HEK293T (cell line): ENCODE measurements around the gene ZBTB34.

Source experiments
- CTCF ChIA-PET: fragments of 350-600 bp; formaldehyde crosslinking; extraction: SDS; loops from one replicate; lab custom pipeline; 2021; ENCODE audit warnings: antibody characterized with exemption, inconsistent platforms; lab: Yijun Ruan, JAX
- POLR2A ChIA-PET: fragments of 350-600 bp; formaldehyde crosslinking; extraction: SDS; loops from one replicate; lab custom pipeline; 2020; ENCODE audit warnings: antibody characterized with exemption, inconsistent platforms; lab: Yijun Ruan, JAX
- DNase-seq: peaks from one replicate; pipeline ENCODE4 v3.0.0; 2012; ENCODE audit warnings: mixed read lengths; ENCODE audit errors: extremely low spot score
- ARNT ChIP-seq: fragments of 450-650 bp; IDR thresholded peaks from 2 replicates; pipeline ENCODE4 v1.6.1; 2017; ENCODE audit warnings: mild to moderate bottlenecking
- BHLHE40 ChIP-seq: fragments of 450-650 bp; IDR thresholded peaks from 2 replicates; pipeline ENCODE4 v1.6.1; 2016; ENCODE audit warnings: mild to moderate bottlenecking, moderate library complexity, borderline replicate concordance
- CTBP1 ChIP-seq: fragments of 450-650 bp; IDR thresholded peaks from 2 replicates; pipeline ENCODE4 v1.6.1; 2016; ENCODE audit warnings: borderline replicate concordance
- ELF4 ChIP-seq: fragments of 450-650 bp; IDR thresholded peaks from 2 replicates; pipeline ENCODE4 v1.6.1; 2017; ENCODE audit warnings: antibody characterized with exemption
- FOXA1 ChIP-seq: fragments of 450-650 bp; IDR thresholded peaks from 2 replicates; pipeline ENCODE4 v1.6.1; 2016; ENCODE audit warnings: mild to moderate bottlenecking
- FOXK2 ChIP-seq: fragments of 450-650 bp; IDR thresholded peaks from 2 replicates; pipeline ENCODE4 v1.6.1; 2016; ENCODE audit warnings: mild to moderate bottlenecking
- FOXM1 ChIP-seq: fragments of 450-650 bp; IDR thresholded peaks from 2 replicates; pipeline ENCODE4 v1.6.1; 2017; ENCODE audit warnings: mild to moderate bottlenecking, borderline replicate concordance
- HDGF ChIP-seq: fragments of 450-650 bp; IDR thresholded peaks from 2 replicates; pipeline ENCODE4 v1.6.1; 2017; ENCODE audit warnings: antibody characterized with exemption, borderline replicate concordance
- L3MBTL2 ChIP-seq: fragments of 450-650 bp; conservative IDR thresholded peaks from 2 replicates; pipeline ENCODE4 v1.6.1; 2016; ENCODE audit warnings: mild to moderate bottlenecking
- LEF1 ChIP-seq: fragments of 450-650 bp; IDR thresholded peaks from 2 replicates; pipeline ENCODE4 v1.6.1; 2017; ENCODE audit warnings: mild to moderate bottlenecking, borderline replicate concordance
- NFRKB ChIP-seq: fragments of 450-650 bp; IDR thresholded peaks from 2 replicates; pipeline ENCODE4 v1.6.1; 2016; ENCODE audit warnings: mild to moderate bottlenecking, moderate library complexity
- SP1 ChIP-seq: fragments of 450-650 bp; IDR thresholded peaks from 2 replicates; pipeline ENCODE4 v1.6.1; 2017
- SUZ12 ChIP-seq: fragments of 450-650 bp; IDR thresholded peaks from 2 replicates; pipeline ENCODE4 v1.6.1; 2016; ENCODE audit warnings: mild to moderate bottlenecking
- TARDBP ChIP-seq: fragments of 450-650 bp; IDR thresholded peaks from 2 replicates; pipeline ENCODE4 v1.6.1; 2016
- ZNF384 ChIP-seq: fragments of 450-650 bp; IDR thresholded peaks from 2 replicates; pipeline ENCODE4 v1.6.1; 2016
- TF ChIP-seq, protein P1 (sequence below): fragments of 450-650 bp; IDR thresholded peaks from 2 replicates; pipeline ENCODE4 v1.6.1; 2016

Gene ZBTB34

DNA sequence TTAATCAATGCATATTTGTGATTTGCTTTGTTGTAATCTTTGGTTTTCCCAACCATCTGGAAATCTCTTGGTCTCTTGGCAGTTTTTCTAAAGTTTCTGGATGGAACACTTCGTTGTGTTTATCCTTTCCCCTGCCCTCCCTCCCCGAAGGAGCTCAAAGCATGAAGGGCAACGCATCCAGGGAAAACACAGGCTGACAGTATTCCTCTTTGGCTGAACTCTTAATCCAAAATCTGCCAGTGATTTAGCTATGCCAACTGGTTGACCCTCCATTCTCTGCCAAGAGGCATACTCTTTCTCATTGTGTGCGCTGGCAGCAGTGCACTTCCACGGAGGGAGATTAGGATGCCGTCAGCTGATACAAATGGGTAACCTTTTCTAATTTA, 20.5 kb downstream of the ZBTB34 start:
- POLR2A ChIA-PET: no interaction called here
- TF ChIP-seq ZNF384: no peak
- TF ChIP-seq CTBP1: no peak
- TF ChIP-seq ELF4: no peak
- TF ChIP-seq SUZ12: no peak
- no peak for TF ChIP-seq TARDBP
- no peak for TF ChIP-seq FOXK2
- TF ChIP-seq HDGF: no peak
- no peak for TF ChIP-seq NFRKB
- TF ChIP-seq, protein P1, sequence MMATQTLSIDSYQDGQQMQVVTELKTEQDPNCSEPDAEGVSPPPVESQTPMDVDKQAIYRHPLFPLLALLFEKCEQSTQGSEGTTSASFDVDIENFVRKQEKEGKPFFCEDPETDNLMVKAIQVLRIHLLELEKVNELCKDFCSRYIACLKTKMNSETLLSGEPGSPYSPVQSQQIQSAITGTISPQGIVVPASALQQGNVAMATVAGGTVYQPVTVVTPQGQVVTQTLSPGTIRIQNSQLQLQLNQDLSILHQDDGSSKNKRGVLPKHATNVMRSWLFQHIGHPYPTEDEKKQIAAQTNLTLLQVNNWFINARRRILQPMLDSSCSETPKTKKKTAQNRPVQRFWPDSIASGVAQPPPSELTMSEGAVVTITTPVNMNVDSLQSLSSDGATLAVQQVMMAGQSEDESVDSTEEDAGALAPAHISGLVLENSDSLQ: no peak
- no peak for TF ChIP-seq SP1
- TF ChIP-seq ARNT: no peak
- CTCF ChIA-PET: no interaction called here
- no peak for DNase-seq

DNA sequence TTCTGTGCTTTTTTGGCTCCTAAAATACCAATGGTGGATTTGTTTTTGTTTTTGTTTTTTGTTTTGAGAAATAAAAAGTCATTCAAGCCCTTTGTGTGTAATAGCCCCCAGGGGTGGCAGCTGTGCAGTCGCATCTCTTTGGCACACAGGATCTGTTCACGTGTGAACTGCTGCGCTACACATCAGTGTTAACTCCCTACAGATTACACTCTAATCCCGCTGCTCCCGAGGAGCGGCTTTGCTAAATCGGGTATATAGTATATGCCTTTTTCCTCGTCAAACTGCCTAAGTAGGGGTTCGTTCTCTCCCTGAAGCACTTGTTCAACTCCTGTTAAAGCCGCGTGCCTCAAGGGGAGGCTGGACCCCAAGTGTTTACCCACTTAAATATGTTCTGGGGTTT, 22.3 kb downstream of the ZBTB34 start:
- no peak for DNase-seq
- no peak for TF ChIP-seq FOXK2
- no peak for TF ChIP-seq HDGF
- no peak for TF ChIP-seq CTBP1
- no peak for TF ChIP-seq TARDBP
- TF ChIP-seq, protein P1: no peak
- TF ChIP-seq SUZ12: no peak
- TF ChIP-seq SP1: no peak
- no peak for TF ChIP-seq ZNF384
- TF ChIP-seq BHLHE40: no peak
- TF ChIP-seq ARNT: no peak
- TF ChIP-seq NFRKB: no peak
- no peak for TF ChIP-seq ELF4
- no peak for TF ChIP-seq FOXM1
- TF ChIP-seq FOXA1: no peak
- no peak for TF ChIP-seq LEF1
- TF ChIP-seq L3MBTL2: no peak
- ChIA-PET POLR2A (no interaction called here), CTCF (no interaction called here)

DNA sequence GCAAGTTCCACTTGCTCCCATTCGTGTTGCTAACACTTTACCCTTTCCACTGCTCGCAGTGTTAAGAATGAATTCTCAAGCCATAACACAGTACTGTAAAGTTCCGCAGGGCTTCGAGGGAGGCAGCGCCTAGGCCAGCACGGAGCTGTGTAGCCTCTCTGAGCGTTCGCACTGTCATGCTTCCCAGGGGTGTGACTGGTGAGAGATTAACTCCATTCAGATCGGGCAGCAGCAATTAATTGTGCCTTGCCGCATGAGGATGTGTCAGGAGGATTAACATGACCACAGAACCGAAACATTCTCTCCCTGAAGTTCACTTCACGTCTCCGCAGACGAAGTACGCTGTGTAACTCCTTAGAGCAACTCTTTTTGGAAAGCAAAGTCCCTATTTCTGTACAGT, 23.2 kb downstream of the ZBTB34 start:
- CTCF ChIA-PET: no interaction called here
- TF ChIP-seq, protein P1: no peak
- POLR2A ChIA-PET: interaction anchor here (0.6 kb wide), 1 partner anchor 9 kb away, joined by 3 read pairs; no protein-coding TSS in a partner anchor
- no peak for DNase-seq

DNA sequence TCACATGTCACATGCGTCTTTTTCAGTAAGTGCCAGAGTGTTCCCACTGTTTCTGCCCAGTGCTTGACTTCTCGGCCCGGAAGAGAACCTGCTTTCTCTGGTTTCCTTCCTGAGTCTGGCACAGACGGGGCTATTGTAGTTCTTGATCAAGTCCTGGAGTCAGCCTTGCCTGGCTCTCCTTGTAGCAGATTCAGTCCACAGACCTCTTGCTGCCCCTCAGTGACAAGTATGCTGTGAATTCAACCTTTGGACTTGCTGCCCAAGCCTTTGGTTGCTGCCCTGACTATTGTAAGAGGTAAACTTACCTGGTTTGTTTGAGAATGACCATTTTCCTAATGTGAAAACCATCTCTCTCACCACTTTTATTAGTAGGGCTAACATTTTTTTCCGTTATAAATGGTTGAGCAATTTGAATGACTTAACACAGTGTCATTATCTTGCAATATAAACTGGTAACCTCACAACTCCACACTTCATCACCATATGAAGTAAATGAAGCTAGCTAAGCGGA, 24.7 kb downstream of the ZBTB34 start:
- CTCF ChIA-PET: no interaction called here
- DNase-seq: no peak
- TF ChIP-seq SP1: no peak
- no peak for TF ChIP-seq FOXA1
- no peak for TF ChIP-seq FOXK2
- TF ChIP-seq HDGF: no peak
- TF ChIP-seq SUZ12: no peak
- TF ChIP-seq ELF4: no peak
- TF ChIP-seq FOXM1: no peak
- no peak for TF ChIP-seq NFRKB
- POLR2A ChIA-PET: no interaction called here

DNA sequence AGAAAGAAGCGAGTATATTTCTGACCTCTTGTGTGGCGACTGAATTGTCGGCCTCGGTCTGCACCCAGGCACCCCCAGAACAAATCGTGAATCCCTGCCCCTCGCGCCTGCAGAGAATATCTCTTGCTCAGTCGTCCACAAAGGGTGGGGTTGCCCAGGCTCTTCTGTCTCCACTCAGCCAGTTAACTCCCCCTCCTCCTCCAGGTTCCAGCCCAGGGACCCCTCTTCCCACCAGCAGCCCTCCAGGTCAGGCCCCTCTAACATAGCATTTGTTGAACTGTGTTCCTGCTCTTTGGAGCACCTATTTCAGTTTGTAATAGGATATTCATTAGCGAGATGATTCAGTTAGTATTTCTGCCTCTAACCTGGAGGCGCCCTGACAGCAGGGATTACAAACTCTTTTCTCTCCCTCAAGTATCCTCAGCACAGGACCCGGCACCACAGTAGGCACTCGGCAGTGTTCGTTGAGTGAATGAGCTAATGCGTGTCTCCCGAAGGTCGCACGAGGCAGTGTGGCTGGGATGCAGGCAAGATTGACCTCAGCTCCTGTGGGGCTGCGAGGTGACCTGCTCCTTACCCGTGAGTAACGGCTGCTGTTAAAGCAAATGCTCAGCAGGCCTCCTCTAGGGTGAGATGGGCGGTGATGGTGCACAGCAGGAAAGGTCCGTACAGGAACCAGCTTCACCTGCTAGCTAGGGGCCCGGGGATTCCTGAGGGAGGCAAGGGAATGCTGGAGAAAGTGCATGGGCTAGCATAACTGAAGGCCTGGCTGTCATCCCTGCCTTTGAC, 25.8 kb downstream of the ZBTB34 start:
- ChIA-PET POLR2A (no interaction called here), CTCF (no interaction called here)
- TF ChIP-seq ELF4 (no peak), CTBP1 (no peak), SUZ12 (no peak), NFRKB (no peak), ZNF384 (no peak), FOXM1 (no peak)
- TF ChIP-seq, protein P1: no peak
- DNase-seq: no peak

DNA sequence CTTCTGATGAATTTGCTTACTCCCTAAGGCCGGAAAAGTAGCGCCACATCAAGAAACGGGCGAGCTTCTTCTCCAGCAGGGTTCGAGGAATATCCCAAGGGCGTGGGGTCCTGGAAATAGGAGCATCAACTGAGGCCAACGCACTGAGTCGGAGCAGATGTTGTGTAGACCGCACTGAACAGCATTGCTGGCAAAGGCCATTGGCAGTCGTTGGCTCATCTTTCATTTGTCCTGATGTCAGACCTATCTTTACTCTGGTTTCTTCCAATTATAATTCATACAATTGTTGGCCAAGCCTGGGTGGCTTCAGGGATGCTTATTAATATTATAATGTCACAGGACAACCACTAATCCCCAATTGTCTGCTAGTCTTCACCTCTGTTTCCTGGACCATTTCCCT, 26.5 kb downstream of the ZBTB34 start:
- ChIA-PET CTCF (no interaction called here), POLR2A (no interaction called here)
- no peak for DNase-seq
- TF ChIP-seq, protein P1: no peak
- TF ChIP-seq ARNT (no peak), L3MBTL2 (no peak), BHLHE40 (no peak), TARDBP (no peak), FOXA1 (no peak), SP1 (no peak), ELF4 (no peak), HDGF (no peak), LEF1 (no peak), FOXM1 (no peak), ZNF384 (no peak), FOXK2 (no peak), NFRKB (no peak), SUZ12 (no peak), CTBP1 (no peak)
